K562 (cell line): ENCODE measurements around the gene OCEL1. TPM values are rescaled to one million over a fixed set of nuclear protein-coding genes. Genes with fewer than 3 reads are reported as not detected.

ENCODE experiments used
- ATAC-seq: fragments of 200-7000 bp; cut with Tn5 transposase; 3 replicates; pipeline ENCODE4 v1.9.1; 2020; ENCODE audit warnings: moderate library complexity
- BruUV-seq: library from RNA; stranded (reverse); fragments of 400-500 nt; replicated peaks from 2 replicates; lab custom pipeline; 2021; lab: Mats Ljungman, UMichigan
- CTCF ChIA-PET: fragments of 300-600 bp; formaldehyde crosslinking; extraction: SDS; loops from one replicate; lab custom pipeline; 2021; ENCODE audit warnings: low intra/inter-chr PET ratio; lab: Yijun Ruan, JAX
- POLR2A ChIA-PET: fragments of 300-600, 350-650 bp; sonication (Branson Sonifier 250); formaldehyde crosslinking; extraction: SDS; loops from one replicate; lab custom pipeline; 2021; ENCODE audit warnings: antibody characterized with exemption, inconsistent platforms; lab: Yijun Ruan, JAX
- DNase-seq, 4 experiments: peaks; one replicate each; pipeline versions ENCODE4 v3.0.0 to v3.0.0-alpha.2; 2011 to 2018; ENCODE audit warnings: low spot score in 3 of 4, mixed read lengths in 3 of 4; ENCODE audit errors: extremely low read depth in 1 of 4
- FAIRE-seq: peaks from 2 replicates; lab custom pipeline; 2011; peaks lifted over from hg19 to GRCh38; lab: Jason Lieb, UNC
- H2AFZ ChIP-seq: 2 replicates; pipeline ENCODE4 v1.6.0; 2011; ENCODE audit warnings: low read depth, low read length, control low read depth, inconsistent platforms
- H3K27ac ChIP-seq: fragments of 200-600 bp; 3 replicates; pipeline ENCODE4 v1.8.0; 2011; ENCODE audit warnings: low read depth, mild to moderate bottlenecking, control low read depth, inconsistent platforms, low read length, moderate library complexity, mixed read lengths; ENCODE audit errors: extremely low read depth
- H3K27me3 ChIP-seq, 2 experiments: fragments of 300-600 bp in 1 of 2; 2 replicates in 1 of 2; 3 replicates in 1 of 2; pipeline versions ENCODE4 v1.6.0 to v1.8.0; 2011; ENCODE audit warnings: inconsistent platforms in 2 of 2, low read length in 2 of 2, mild to moderate bottlenecking in 1 of 2, mixed read lengths in 1 of 2, moderate library complexity in 1 of 2; ENCODE audit not compliant: control insufficient read depth in 2 of 2, insufficient read depth in 2 of 2
- H3K36me3 ChIP-seq: fragments of 300-600 bp; 3 replicates; pipeline ENCODE4 v1.8.0; 2011; ENCODE audit warnings: mild to moderate bottlenecking, low read length, inconsistent platforms; ENCODE audit not compliant: control insufficient read depth, insufficient read depth
- H3K4me1 ChIP-seq, 2 experiments: fragments of 200-600 bp in 1 of 2; replicated peaks in 1 of 2; 2 replicates in 1 of 2; 3 replicates in 1 of 2; pipeline versions ENCODE4 v1.5.1 to v1.8.0; 2011; ENCODE audit warnings: inconsistent platforms in 2 of 2, low read length in 2 of 2, mild to moderate bottlenecking in 1 of 2, mixed read lengths in 1 of 2, moderate library complexity in 1 of 2; ENCODE audit not compliant: control insufficient read depth in 2 of 2, insufficient read depth in 2 of 2
- H3K4me2 ChIP-seq: 2 replicates; pipeline ENCODE4 v1.6.1; 2011; ENCODE audit warnings: low read length, control low read depth, inconsistent platforms, mixed read lengths; ENCODE audit not compliant: insufficient read depth
- H3K4me3 ChIP-seq: fragments of 200-600 bp; sonication (generic), shearing (Covaris generic); 2 replicates; pipeline ENCODE4 v1.5.1; 2016; ENCODE audit warnings: control low read depth, inconsistent platforms
- H3K79me2 ChIP-seq: fragments of 200-600 bp; 3 replicates; pipeline ENCODE4 v1.8.0; 2011; ENCODE audit warnings: low read length, inconsistent platforms; ENCODE audit not compliant: control insufficient read depth, insufficient read depth
- H3K9ac ChIP-seq, 2 experiments: 2 replicates each; pipeline versions ENCODE4 v1.6.0 to v1.6.1; 2011; ENCODE audit warnings: low read depth in 2 of 2, low read length in 2 of 2, control low read depth in 1 of 2, inconsistent platforms in 1 of 2, mild to moderate bottlenecking in 1 of 2, mixed read lengths in 1 of 2; ENCODE audit not compliant: insufficient read depth in 1 of 2
- H3K9me1 ChIP-seq: one replicate; pipeline ENCODE4 v1.6.0; 2011; ENCODE audit warnings: inconsistent platforms, mild to moderate bottlenecking, low read length, moderate library complexity; ENCODE audit not compliant: control insufficient read depth, insufficient read depth
- H3K9me3 ChIP-seq: replicated peaks from 2 replicates; pipeline ENCODE4 v1.5.1; 2011; ENCODE audit warnings: low read depth, low read length, inconsistent platforms; ENCODE audit not compliant: control insufficient read depth, insufficient read depth
- H4K20me1 ChIP-seq: replicated peaks from 2 replicates; pipeline ENCODE4 v1.6.1; 2011; ENCODE audit warnings: low read length, inconsistent platforms, mixed read lengths; ENCODE audit not compliant: control insufficient read depth, insufficient read depth
- GABPB1 ChIP-seq: sonication (generic); formaldehyde crosslinking; IDR thresholded peaks from 2 replicates; pipeline ENCODE4 v1.8.0; 2022; ENCODE audit warnings: mild to moderate bottlenecking, missing genetic modification reagents
- MXD1 ChIP-seq: fragments of 250-450 bp; sonication (Bioruptor Pico); IDR thresholded peaks from 2 replicates; pipeline ENCODE4 v1.8.0; 2021; ENCODE audit warnings: borderline replicate concordance, mild to moderate bottlenecking, moderate library complexity; ENCODE audit not compliant: poor library complexity, severe bottlenecking
- NFATC3 ChIP-seq: fragments of 450-650 bp; IDR thresholded peaks from 2 replicates; pipeline ENCODE4 v1.6.1; 2017; ENCODE audit warnings: mild to moderate bottlenecking
- NFIC ChIP-seq: fragments of 450-650 bp; IDR thresholded peaks from 2 replicates; pipeline ENCODE4 v1.6.1; 2017; ENCODE audit warnings: mild to moderate bottlenecking, inconsistent platforms
- POLR2AphosphoS2 ChIP-seq: IDR thresholded peaks from 2 replicates; pipeline ENCODE4 v1.6.1; 2012; ENCODE audit warnings: low read length, improper control_type of control experiment
- SMAD2 ChIP-seq: fragments of 150-350 bp; IDR thresholded peaks from 2 replicates; pipeline ENCODE4 v1.6.1; 2014; ENCODE audit warnings: low read depth, mild to moderate bottlenecking, low read length
- WGBS: fragments of 100-300 bp; shearing (Covaris generic); methylation state at CpG from one replicate; pipeline ENCODE4 v1.1.6; 2016; ENCODE audit warnings: low coverage, mixed read lengths; ENCODE audit not compliant: insufficient coverage; ENCODE audit errors: missing lambda C conversion rate; 5-methylcytosine and 5-hydroxymethylcytosine counted together
- in situ Hi-C: fragments of 300-500 bp; cut with MboI; formaldehyde crosslinking; loops from 4 replicates; pipeline ENCODE4 v1.15.0; 2018; ENCODE audit warnings: inconsistent platforms, mixed read lengths
- intact Hi-C: fragments of 100-400 bp; cut with micrococcal nuclease; formaldehyde crosslinking; loops from 2 replicates; pipeline ENCODE4 v1.14.2; 2022
- polyA plus RNA-seq, 8 experiments: library from polyadenylated mRNA; depleted of rRNA in 4 of 8; stranded (reverse) in 5 of 8; unstranded in 3 of 8; fragments of >200 nt; fragmentation: Nextera tagmentation in 2 of 8; fragmentation: Illumina TruSeq in 1 of 8; extraction: Ambion mirVana in 2 of 8; extraction: Trizol in 1 of 8; gene quantifications; 2 replicates each; pipeline versions ENCODE4 v1.2.1 to v1.2.3, GENCODE V29; 2011 to 2014; ENCODE audit warnings: inconsistent platforms in 1 of 8, missing spikeins in 1 of 8
- total RNA-seq, 7 experiments: library from RNA; depleted of rRNA in 6 of 7; stranded (reverse); fragments of >200 nt in 6 of 7; fragmentation: Illumina TruSeq in 2 of 7; extraction: Trizol in 2 of 7; gene quantifications; 2 replicates each; pipeline versions ENCODE4 v1.2.1 to v1.2.3, GENCODE V29; 2011 to 2021; ENCODE audit warnings: low replicate concordance in 1 of 7

Gene OCEL1
- total and polyA plus RNA-seq, 9 of the 15 experiments (the other 6 are each of a cell fraction or from before 2014, with no cell fraction given), result 8.0 to 38.0 (median 12.4) TPM

- TF ChIP-seq NFATC3, result no peak
- no peak for TF ChIP-seq POLR2AphosphoS2
- TF ChIP-seq GABPB1 (CRISPR knock-in tag), result no peak
- no peak for TF ChIP-seq MXD1 (CRISPR knock-in tag)
These were observed 1.9 kb downstream of the OCEL1 start (continued) for GRCh38 chr19:17227798-17228367.

GRCh38 chr19:17229890-17230289 lies 3.9 kb downstream of the OCEL1 start:
- TF ChIP-seq SMAD2 (no peak), NFIC (peak; percentile 83)
- H3K27ac ChIP-seq, result no peak overlapping the region
- H3K36me3 ChIP-seq, result peaks cover 60% of the 10 kb centered on the region; the same call in 2 of the 3 replicates
- POLR2A ChIA-PET, result interaction anchor here (1.2 to 11.9 kb wide), 2 partner anchors 9 kb away, joined by 3 to 129 read pairs; no protein-coding TSS in a partner anchor
- H3K4me3 ChIP-seq, result no peak overlapping the region
- 0 out of 2 replicates have a peak, but pooled peaks cover 10% of the 10 kb centered on the region for H4K20me1 ChIP-seq
- in situ Hi-C loops (no loop called here), intact Hi-C loops (loop anchor here (5.0 kb wide), 1 partner anchor 37 kb away; the partner anchor contains the start of gene BABAM1)
- ATAC-seq, result no peak
- no peak for DNase-seq
- H3K9ac ChIP-seq, result peak overlapping the region in 1 of 2 experiments; percentile 80; a peak in 1 of 4 replicates
- no peaks in the 10 kb centered on the region for H3K27me3 ChIP-seq
- no peak overlapping the region for H2AFZ ChIP-seq
- H3K9me3 ChIP-seq, result no peaks in the 10 kb centered on the region
- no peak overlapping the region for H3K4me2 ChIP-seq
- WGBS, result 90% methylated on average over 1 of the region's 3 CpGs
- no peaks in the 10 kb centered on the region for H3K9me1 ChIP-seq
- H3K4me1 ChIP-seq, result peaks cover 13 to 50% of the 10 kb centered on the region in 2 experiments
- BruUV-seq, result no TSS peak
- CTCF ChIA-PET, result no interaction called here
- no peak for FAIRE-seq
- H3K79me2 ChIP-seq, result peaks cover 53% of the 10 kb centered on the region
